WI38 (cell line): Measurements from ENCODE around the gene MYL2.

ENCODE experiments used
- H3K4me3 ChIP-seq: 2 replicates; pipeline ENCODE4 v1.5.1; 2011; ENCODE audit warnings: low read depth, mild to moderate bottlenecking, control low read depth, low read length
- CTCF ChIP-seq: IDR thresholded peaks from 2 replicates; pipeline ENCODE4 v1.5.1; 2012; ENCODE audit warnings: low read depth, mild to moderate bottlenecking, control low read depth, low read length

MYL2 gene

GRCh38 chr12:110862329-110862728, 58.0 kb downstream of the MYL2 start:
- no peak overlapping the region for H3K4me3 ChIP-seq
- no peak for TF ChIP-seq CTCF

GRCh38 chr12:110861729-110862128, 58.6 kb downstream of the MYL2 start:
- TF ChIP-seq CTCF = no peak
- no peak overlapping the region for H3K4me3 ChIP-seq
